Psoas muscle (tissue), 8 donors: ENCODE measurements around the gene POMT2. TPM values are rescaled to one million over a fixed set of nuclear protein-coding genes. Genes with fewer than 3 reads are reported as not detected.

ENCODE experiments used
- ATAC-seq, 4 donors: fragments of 200-7000 bp; cut with Tn5 transposase; one replicate each; pipeline ENCODE4 v1.9.1; 2020; ENCODE audit warnings: moderate library complexity in 3 of 4, mild to moderate bottlenecking in 2 of 4
- DNase-seq, 2 donors: peaks; one replicate each; pipeline ENCODE4 v3.0.0-alpha.2; 2020
- H3K27ac ChIP-seq: fragments of 200-600 bp; one replicate; pipeline ENCODE4 v1.8.0; 2022
- H3K27me3 ChIP-seq, 3 donors: fragments of 200-600 bp in 1 of 3; one replicate each; pipeline versions ENCODE4 v1.6.1 to v1.8.0; 2013 to 2022; ENCODE audit warnings: low read length in 2 of 3, mild to moderate bottlenecking in 2 of 3, moderate library complexity in 1 of 3; ENCODE audit not compliant: insufficient read depth in 3 of 3
- H3K36me3 ChIP-seq, 2 donors: fragments of 200-600 bp in 1 of 2; one replicate each; pipeline versions ENCODE4 v1.6.1 to v1.8.0; 2013 to 2022; ENCODE audit warnings: low read depth in 1 of 2, mild to moderate bottlenecking in 1 of 2, moderate library complexity in 1 of 2; ENCODE audit not compliant: insufficient read depth in 1 of 2
- H3K4me1 ChIP-seq: fragments of 200-600 bp; one replicate; pipeline ENCODE4 v1.8.0; 2022
- H3K4me3 ChIP-seq: fragments of 200-600 bp; one replicate; pipeline ENCODE4 v1.8.0; 2022; ENCODE audit warnings: mild to moderate bottlenecking
- H3K9me3 ChIP-seq: fragments of 200-600 bp; one replicate; pipeline ENCODE4 v1.8.0; 2022
- CTCF ChIP-seq: fragments of 200-600 bp; IDR thresholded peaks from one replicate; pipeline ENCODE4 v1.8.0; 2022; ENCODE audit warnings: antibody characterized with exemption
- WGBS, 3 donors: extraction: QIAGEN DNeasy Blood & Tissue Kit; methylation state at CpG; one replicate each; pipeline versions ENCODE4 v1.1.6 to v1.1.7; 2013; 5-methylcytosine and 5-hydroxymethylcytosine counted together
- intact Hi-C, 2 donors: fragments of 100-400 bp; cut with DNase I; formaldehyde crosslinking; loops; one replicate each; pipeline versions ENCODE4 v1.11.0 to v1.14.2; 2022
- polyA plus RNA-seq, 3 donors: library from polyadenylated mRNA; stranded (reverse); fragments of 200-250 nt; gene quantifications; one replicate each; pipeline ENCODE4 v1.2.3, GENCODE V29; 2013
- total RNA-seq, 4 donors: library from RNA; stranded (reverse); fragmentation: NEBNext Ultra II Directional in 2 of 4; extraction: Animal tissue kit (Norgen Biotek cat#: 25700) in 2 of 4; gene quantifications; one replicate each; pipeline versions ENCODE4 v1.2.1 to v1.2.4, GENCODE V29; 2021 to 2023
- donor health status: healthy with polysubstance abuse.
- donor health status: DM: no; HTN: no; CAD: no; lungs with moderate emphysema.
- donor health status: Bipolar disorder and iron deficiency.
- donor health status: healthy.
- donor health status: DM: yes; HTN: yes; CAD: no.
- donor health status: DM: no; HTN: no; CAD: no.
- donor health status: DM: no; HTN: no; CAD: no.
- donor health status: DM: yes; HTN: yes; CAD: no.

Gene POMT2
- total and polyA plus RNA-seq, 7 donors: 17.4 to 57.5 (median 29.2) TPM

- 84 to 88% (median 88%) methylated on average over 7 of the region's 7 CpGs for WGBS, 3 donors
- no peak for ATAC-seq
Measured at GRCh38 chr14:77329872-77330271, 9.2 kb upstream of the POMT2 start.

GRCh38 chr14:77327111-77327510 lies 6.4 kb upstream of the POMT2 start:
- intact Hi-C loops: loop anchor here in 1 of 2 donors (10.0 kb wide), 1 partner anchor 128 kb away; the partner anchor contains the start of genes AHSA1 and VIPAS39
- Histone ChIP-seq H3K4me3 (no peak overlapping the region), H3K36me3 (peaks cover 0 to 14% of the 10 kb centered on the region in 2 donors), H3K27me3 (no peaks in the 10 kb centered on the region), H3K9me3 (no peaks in the 10 kb centered on the region), H3K27ac (no peak overlapping the region), H3K4me1 (peaks cover 6% of the 10 kb centered on the region)
- 91 to 100% (median 100%) methylated on average over 1 of the region's 1 CpG for WGBS, 3 donors
- TF ChIP-seq CTCF: no peak
- DNase-seq (no peak), ATAC-seq (no peak)

More at GRCh38 chr14:77329872-77330271, 9.2 kb upstream of the POMT2 start:
- H3K27me3 ChIP-seq: no peaks in the 10 kb centered on the region
- H3K27ac ChIP-seq: no peak overlapping the region
- no peak overlapping the region for H3K4me3 ChIP-seq
- no peak for TF ChIP-seq CTCF
- no peaks in the 10 kb centered on the region for H3K4me1 ChIP-seq
- intact Hi-C loops: loop anchor here in 1 of 2 donors (10.0 kb wide), 1 partner anchor 125 kb away; the partner anchor contains the start of genes AHSA1 and VIPAS39
- H3K36me3 ChIP-seq: peaks cover 0 to 23% of the 10 kb centered on the region in 2 donors
- H3K9me3 ChIP-seq: no peaks in the 10 kb centered on the region
- DNase-seq: no peak

- intact Hi-C loops: loop anchor here in 1 of 2 donors (10.0 kb wide), 1 partner anchor 129 kb away; the partner anchor contains the start of genes AHSA1 and VIPAS39
- Histone ChIP-seq H3K4me1 (peaks cover 7% of the 10 kb centered on the region), H3K27me3 (no peaks in the 10 kb centered on the region), H3K27ac (no peak overlapping the region), H3K9me3 (no peaks in the 10 kb centered on the region), H3K36me3 (peaks cover 0 to 14% of the 10 kb centered on the region in 2 donors), H3K4me3 (no peak overlapping the region)
- DNase-seq (no peak), ATAC-seq (no peak)
- 80 to 94% (median 89%) methylated on average over 3 of the region's 3 CpGs for WGBS, 3 donors
- no peak for TF ChIP-seq CTCF
Measured at GRCh38 chr14:77325746-77326094, 5.0 kb upstream of the POMT2 start.

- no peak for ATAC-seq
- no peak overlapping the region for H3K4me3 ChIP-seq
- no peak for DNase-seq
- 71 to 74% (median 73%) methylated on average over 9 to 11 of the region's 11 CpGs for WGBS, 3 donors
- no peak for TF ChIP-seq CTCF
- no peaks in the 10 kb centered on the region for H3K27me3 ChIP-seq
- peaks cover 8% of the 10 kb centered on the region for H3K4me1 ChIP-seq
- intact Hi-C loops: loop anchor here (5.0 to 10.0 kb wide), 2 partner anchors 130 to 132 kb away; partner anchors contain the start of genes AHSA1 (in 2 of the 2) and VIPAS39 (in 2 of the 2)
- no peaks in the 10 kb centered on the region for H3K9me3 ChIP-seq
- no peak overlapping the region for H3K27ac ChIP-seq
- H3K36me3 ChIP-seq: peaks cover 0 to 12% of the 10 kb centered on the region in 2 donors
Measured at GRCh38 chr14:77324816-77325745, 4.4 kb upstream of the POMT2 start.
